Iris pigment epithelial cell (primary cell): ENCODE data around the gene TPTE2.
A peak's percentile ranks its signal among the peaks of the same experiment; 100 is the strongest.
"Not testable (repeated sequence)": the region's sequence is repeated elsewhere in the genome, so short reads cannot be mapped to it uniquely, and the experiment has no call there.

Experiments used
- DNase-seq: peaks from one replicate; pipeline ENCODE4 v3.0.0-alpha.2; 2011; ENCODE audit warnings: low read depth

Gene TPTE2

GRCh38 chr13:19561127-19561582 lies at the start of gene TPTE2:
Gene TPTE2, minus strand, starts transcription at chr13:19561532. Its CDS starts 58,298 bp downstream, at chr13:19503234.
- DNase-seq, result not testable (repeated sequence)

GRCh38 chr13:19607523-19608078 lies 46.3 kb upstream of the TPTE2 start:
- peak; percentile 54 for DNase-seq

GRCh38 chr13:19606737-19607136 lies 45.4 kb upstream of the TPTE2 start:
- DNase-seq, result no peak

GRCh38 chr13:19606152-19606551 lies 44.8 kb upstream of the TPTE2 start:
- peak; percentile 23 for DNase-seq

- peak; percentile 20 for DNase-seq
Measured at GRCh38 chr13:19605161-19605955, 44.0 kb upstream of the TPTE2 start.

GRCh38 chr13:19604306-19604705 lies 43.0 kb upstream of the TPTE2 start:
- no peak for DNase-seq

GRCh38 chr13:19601749-19602725 lies 40.7 kb upstream of the TPTE2 start:
- DNase-seq, result peak; percentile 54

- DNase-seq, result peak; percentile 82
Measured at GRCh38 chr13:19597523-19597922, 36.2 kb upstream of the TPTE2 start.

GRCh38 chr13:19596960-19597361 lies 35.6 kb upstream of the TPTE2 start:
- DNase-seq, result peak; percentile 71

GRCh38 chr13:19596086-19596485 lies 34.8 kb upstream of the TPTE2 start:
- DNase-seq, result no peak

- no peak for DNase-seq
Measured at GRCh38 chr13:19592657-19593180, 31.4 kb upstream of the TPTE2 start.

- DNase-seq, result no peak
Measured at GRCh38 chr13:19591864-19592263, 30.5 kb upstream of the TPTE2 start.

GRCh38 chr13:19590423-19590822 lies 29.1 kb upstream of the TPTE2 start:
- no peak for DNase-seq

- DNase-seq, result no peak
Measured at GRCh38 chr13:19589312-19589711, 28.0 kb upstream of the TPTE2 start.

- peak; percentile 72 for DNase-seq
Measured at GRCh38 chr13:19587635-19588300, 26.4 kb upstream of the TPTE2 start.

- peak; percentile 73 for DNase-seq
Measured at GRCh38 chr13:19586904-19587634, 25.7 kb upstream of the TPTE2 start.

- DNase-seq, result no peak
Measured at GRCh38 chr13:19581675-19582074, 20.3 kb upstream of the TPTE2 start.

GRCh38 chr13:19575230-19575629 lies 13.9 kb upstream of the TPTE2 start:
- no peak for DNase-seq

GRCh38 chr13:19573120-19573716 lies 11.9 kb upstream of the TPTE2 start:
- DNase-seq, result no peak

GRCh38 chr13:19572280-19572679 lies 10.9 kb upstream of the TPTE2 start:
- no peak for DNase-seq
